A673 (cell line): Measurements from ENCODE around the gene SSBP2.

Experiments used
- EZH2 ChIP-seq: fragments of 200-600 bp; sonication (generic); IDR thresholded peaks from 2 replicates; pipeline ENCODE4 v1.6.1; 2017; ENCODE audit warnings: borderline replicate concordance, low read depth, mild to moderate bottlenecking, mixed read lengths, antibody characterized with exemption, low read length; ENCODE audit not compliant: poor library complexity, severe bottlenecking
- TF ChIP-seq, protein P1 (sequence below): fragments of 300-800, 200-600 bp; sonication (generic); conservative IDR thresholded peaks from 2 replicates; pipeline ENCODE4 v1.5.1; 2017; ENCODE audit warnings: low read depth, mild to moderate bottlenecking, antibody characterized with exemption, low read length, moderate library complexity, mixed read lengths

DNA sequence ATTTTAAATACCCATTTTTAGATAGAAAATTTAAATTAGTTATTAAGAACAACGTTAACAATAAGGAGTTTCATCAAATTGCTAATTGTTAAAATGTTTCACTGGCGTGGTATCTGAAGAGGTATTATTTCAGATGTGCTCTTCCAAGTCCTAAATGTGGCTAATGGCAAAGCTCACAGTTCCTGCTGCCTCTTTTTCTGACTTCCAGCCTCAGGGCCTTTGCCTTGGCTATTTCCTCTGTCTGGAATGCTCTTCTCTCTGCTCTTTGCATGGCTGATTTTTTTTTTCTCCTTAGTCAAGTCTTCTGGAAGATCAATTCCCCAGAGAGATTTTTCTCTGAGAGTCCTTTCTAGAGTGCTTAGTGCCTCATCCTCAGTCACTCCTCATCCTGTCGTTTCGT is 9.6 kb upstream of the SSBP2 start:
- TF ChIP-seq, protein P1, sequence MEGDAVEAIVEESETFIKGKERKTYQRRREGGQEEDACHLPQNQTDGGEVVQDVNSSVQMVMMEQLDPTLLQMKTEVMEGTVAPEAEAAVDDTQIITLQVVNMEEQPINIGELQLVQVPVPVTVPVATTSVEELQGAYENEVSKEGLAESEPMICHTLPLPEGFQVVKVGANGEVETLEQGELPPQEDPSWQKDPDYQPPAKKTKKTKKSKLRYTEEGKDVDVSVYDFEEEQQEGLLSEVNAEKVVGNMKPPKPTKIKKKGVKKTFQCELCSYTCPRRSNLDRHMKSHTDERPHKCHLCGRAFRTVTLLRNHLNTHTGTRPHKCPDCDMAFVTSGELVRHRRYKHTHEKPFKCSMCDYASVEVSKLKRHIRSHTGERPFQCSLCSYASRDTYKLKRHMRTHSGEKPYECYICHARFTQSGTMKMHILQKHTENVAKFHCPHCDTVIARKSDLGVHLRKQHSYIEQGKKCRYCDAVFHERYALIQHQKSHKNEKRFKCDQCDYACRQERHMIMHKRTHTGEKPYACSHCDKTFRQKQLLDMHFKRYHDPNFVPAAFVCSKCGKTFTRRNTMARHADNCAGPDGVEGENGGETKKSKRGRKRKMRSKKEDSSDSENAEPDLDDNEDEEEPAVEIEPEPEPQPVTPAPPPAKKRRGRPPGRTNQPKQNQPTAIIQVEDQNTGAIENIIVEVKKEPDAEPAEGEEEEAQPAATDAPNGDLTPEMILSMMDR = no peak
- TF ChIP-seq EZH2 = no peak
